DMS153 treated with DMSO at 0.1 percent for 48 hours (cell line): Measurements from ENCODE around the gene ZNF467.

ENCODE experiments used
- DNase-seq: peaks from one replicate; lab custom pipeline; 2025; ENCODE audit not compliant: unreplicated experiment; lab: John Stamatoyannopoulos, UW

The ZNF467 gene, protein sequence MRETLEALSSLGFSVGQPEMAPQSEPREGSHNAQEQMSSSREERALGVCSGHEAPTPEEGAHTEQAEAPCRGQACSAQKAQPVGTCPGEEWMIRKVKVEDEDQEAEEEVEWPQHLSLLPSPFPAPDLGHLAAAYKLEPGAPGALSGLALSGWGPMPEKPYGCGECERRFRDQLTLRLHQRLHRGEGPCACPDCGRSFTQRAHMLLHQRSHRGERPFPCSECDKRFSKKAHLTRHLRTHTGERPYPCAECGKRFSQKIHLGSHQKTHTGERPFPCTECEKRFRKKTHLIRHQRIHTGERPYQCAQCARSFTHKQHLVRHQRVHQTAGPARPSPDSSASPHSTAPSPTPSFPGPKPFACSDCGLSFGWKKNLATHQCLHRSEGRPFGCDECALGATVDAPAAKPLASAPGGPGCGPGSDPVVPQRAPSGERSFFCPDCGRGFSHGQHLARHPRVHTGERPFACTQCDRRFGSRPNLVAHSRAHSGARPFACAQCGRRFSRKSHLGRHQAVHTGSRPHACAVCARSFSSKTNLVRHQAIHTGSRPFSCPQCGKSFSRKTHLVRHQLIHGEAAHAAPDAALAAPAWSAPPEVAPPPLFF

DNA sequence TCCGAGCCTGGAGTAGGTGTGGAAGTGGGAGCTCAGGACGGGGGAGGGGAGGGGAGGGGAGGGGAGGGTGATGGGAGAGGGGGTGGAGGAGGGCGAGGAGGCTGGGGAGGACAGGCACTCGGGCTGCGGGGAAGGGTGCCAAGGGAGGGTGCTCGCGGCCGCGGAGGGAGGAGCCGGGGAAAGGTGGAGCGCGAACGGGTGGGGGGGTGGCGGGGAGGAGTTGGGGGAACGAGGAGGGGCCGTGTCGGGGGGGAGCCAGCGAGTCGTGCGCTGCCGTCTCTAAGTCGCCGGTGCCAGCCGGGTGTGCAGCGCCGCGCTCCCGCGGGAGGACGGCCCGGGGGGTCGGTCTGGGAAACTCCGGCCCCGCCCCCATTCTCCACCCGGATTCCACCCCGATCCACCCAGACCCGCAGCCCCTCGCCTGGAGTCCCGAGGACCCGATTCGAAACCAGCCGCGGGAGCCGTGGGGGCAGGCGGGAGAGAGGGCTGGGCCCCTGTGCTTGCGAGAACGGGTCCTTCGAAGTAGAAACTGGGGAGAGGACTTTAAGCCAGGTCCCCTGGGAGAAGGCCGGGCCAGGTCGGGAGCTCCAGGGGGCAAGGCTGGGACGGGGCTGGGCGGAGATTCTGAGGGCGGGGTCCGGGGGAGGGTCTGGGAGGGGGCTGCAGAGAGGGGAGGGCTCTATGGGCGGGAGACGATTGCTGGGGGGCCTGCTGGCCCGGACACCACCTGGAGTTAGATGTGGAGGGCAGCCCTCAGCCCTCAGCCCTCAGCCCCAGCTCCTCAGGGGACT lies at the start of gene ZNF467:
Gene ZNF467, minus strand, starts transcription at position 143 of the 791 bp plus-strand sequence. CDS start 2,556 bp downstream, outside the sequence.
- no peak for DNase-seq

DNA sequence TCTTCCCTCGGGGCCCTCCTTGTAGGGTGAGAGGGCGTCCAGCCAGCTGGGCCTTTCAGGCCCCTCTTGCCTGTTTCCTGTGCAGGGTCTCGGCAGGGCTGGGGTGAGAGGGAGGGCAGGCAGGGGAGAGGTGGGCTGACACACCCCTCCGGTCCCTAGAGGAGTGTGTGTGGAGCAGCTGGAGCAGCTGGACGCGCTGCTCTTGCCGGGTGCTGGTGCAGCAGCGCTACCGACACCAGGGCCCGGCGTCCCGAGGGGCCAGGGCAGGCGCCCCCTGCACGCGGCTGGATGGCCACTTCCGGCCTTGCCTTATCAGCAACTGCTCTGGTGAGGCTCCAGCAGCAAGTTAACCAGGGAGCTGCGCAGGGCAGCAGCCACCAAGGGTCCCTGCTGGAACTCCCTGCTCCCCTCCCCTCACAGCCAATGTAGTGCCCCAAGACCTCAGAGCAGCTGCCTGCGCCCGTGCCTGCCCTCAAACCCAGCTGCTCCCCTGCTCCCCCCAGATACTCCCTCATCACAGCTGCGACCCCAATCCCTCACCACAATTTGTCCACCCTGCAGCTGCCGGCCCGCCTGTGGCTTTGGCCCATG lies 49.1 kb upstream of the ZNF467 start:
- no peak for DNase-seq

DNA sequence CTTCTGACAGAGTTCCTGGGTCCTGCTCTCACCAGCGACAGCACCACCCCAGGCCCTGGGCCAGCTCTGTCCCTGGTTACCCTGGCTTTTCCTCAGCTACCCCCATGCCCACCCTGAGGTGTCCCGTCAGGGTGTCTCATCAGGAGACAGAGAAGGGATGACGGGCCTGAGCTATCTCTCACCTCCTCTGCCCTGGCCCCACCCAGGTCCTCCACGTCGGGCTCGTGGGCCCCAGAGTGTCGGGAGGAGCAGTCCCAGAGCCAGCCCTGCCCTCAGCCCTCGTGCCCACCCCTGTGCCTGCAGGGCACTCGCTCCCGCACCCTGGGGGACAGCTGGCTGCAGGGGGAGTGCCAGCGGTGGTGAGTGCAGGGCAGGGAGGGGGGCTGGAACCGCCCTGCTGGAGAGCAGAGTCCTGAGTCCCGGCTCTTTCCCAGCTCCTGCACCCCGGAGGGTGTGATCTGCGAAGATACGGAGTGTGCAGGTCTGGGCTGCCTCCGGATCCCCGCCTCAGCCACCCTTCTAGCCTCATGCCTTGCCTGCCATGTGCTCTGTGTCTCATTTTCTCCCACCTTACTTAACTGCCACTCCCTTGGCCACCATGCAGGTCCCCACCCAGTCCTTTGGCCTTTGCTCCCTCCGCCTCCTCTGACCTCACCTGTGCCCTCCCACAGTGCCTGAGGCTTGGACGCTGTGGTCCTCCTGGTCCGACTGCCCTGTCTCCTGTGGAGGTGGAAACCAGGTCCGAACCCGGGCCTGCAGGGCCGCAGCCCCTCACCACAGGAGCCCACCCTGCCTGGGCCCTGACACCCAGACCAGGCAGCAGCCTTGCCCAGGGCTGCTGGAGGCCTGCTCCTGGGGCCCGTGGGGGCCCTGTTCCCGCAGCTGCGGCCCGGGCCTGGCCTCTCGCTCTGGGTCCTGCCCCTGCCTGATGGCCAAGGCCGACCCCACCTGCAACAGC lies 48.1 kb upstream of the ZNF467 start:
- DNase-seq: no peak

DNA sequence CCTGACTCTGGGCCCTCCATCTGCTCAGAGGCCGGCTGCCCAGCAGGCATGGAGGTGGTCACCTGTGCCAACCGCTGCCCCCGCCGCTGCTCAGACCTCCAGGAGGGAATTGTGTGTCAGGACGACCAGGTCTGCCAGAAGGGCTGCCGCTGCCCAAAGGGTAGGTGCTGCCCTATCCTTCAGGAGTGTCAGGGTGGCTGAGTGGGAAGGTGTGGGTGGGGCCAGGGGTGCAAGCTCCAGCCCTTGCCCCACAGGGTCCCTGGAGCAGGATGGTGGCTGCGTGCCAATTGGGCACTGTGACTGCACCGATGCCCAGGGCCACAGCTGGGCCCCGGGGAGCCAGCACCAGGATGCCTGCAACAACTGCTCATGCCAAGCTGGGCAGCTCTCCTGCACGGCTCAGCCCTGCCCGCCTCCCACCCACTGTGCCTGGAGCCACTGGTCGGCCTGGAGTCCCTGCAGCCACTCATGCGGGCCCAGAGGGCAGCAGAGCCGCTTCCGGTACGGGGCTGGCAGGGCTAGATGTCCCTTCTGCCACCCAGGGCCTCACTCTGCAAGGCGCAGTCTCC lies 47.3 kb upstream of the ZNF467 start:
- no peak for DNase-seq

DNA sequence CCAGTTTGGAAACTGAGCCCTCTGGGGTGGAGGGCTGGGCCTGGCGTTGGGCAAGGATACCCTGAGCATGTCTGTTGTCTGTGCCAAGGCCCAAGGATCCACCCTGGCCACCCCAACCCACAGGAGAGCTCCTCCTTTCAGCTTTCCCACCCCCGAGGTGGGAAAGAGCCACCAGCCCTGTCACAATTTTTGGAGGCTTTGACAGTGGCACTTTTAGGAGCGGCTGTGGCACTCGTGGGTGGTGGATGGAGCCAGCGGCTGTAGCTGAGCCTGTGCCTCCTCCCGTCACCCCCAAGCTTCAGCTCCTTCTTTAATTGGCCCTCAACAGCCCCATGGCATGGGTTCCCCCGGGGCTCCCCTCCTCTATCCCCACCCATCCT lies 46.6 kb upstream of the ZNF467 start:
- DNase-seq: no peak

DNA sequence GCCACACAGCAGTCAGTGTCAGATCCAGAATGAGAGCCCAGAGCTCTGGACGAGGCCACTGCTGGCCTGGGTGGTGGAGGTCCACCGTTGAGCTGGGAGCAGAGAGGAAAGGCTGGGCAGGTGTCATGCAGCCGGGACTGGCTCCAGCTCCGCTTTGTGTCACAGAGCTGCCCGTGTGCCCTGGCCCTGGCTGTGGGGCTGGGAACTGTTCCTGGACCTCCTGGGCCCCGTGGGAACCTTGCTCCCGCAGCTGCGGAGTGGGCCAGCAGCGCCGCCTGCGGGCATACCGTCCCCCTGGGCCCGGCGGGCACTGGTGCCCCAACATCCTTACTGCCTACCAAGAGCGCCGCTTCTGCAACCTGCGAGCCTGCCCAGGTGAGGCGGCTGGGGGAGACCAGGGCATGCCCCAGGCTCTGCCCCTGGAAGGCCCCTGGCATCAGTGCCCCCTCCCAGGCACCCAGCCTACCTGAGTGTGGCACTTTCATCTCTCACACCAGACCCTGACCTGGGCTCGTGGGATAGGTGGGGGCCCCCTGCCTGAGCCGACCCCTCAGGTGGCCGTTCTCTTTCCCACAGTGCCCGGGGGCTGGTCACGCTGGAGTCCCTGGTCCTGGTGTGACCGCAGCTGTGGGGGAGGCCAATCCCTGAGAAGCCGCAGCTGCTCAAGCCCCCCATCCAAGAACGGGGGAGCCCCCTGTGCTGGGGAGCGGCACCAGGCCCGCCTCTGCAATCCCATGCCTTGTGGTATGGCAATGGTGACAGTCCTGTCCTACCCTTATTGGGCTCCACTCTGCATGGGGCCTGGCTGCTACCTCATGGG lies 46.0 kb upstream of the ZNF467 start:
- DNase-seq: no peak

DNA sequence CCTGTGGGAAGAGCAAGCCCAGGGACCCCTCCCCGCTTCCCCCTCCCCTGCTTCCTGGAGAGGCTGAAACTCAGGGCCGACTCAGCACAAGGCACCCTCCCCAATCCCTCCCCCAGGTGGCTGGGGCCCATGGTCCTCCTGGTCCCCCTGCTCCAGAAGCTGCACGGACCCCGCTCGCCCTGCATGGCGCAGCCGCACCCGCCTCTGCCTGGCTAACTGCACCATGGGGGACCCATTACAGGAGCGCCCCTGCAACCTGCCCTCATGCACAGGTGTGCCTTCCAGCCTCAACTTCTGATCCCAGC lies 45.1 kb upstream of the ZNF467 start:
- no peak for DNase-seq

DNA sequence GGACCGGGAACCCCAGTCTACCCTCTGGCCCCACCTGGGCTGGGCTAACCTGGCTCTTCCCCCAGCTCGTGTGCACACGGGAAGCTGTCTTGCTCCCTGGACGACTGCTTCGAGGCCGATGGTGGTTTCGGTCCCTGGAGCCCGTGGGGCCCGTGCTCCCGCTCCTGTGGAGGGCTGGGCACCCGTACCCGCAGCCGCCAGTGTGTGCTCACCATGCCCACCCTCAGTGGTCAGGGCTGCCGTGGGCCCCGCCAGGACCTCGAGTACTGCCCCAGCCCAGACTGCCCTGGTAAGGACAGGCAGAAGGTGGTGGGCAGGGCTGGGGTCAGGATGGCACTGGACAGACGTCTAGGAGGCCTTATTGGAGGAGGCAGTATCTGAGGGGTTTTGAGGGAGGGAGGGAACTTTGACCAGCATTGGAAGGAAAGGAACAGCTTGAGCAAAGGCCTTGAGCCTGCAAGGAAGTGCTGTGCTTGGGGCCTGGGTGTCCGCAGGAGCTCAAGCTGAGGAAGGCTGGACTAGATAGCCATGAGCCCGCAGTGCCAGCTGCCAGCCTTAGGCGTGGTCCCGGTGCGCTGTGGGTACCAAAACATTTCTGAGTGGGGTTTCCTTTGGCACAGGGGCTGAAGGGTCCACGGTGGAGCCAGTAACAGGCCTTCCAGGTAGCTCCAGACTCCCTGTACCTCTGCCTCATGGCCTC lies 44.6 kb upstream of the ZNF467 start:
- DNase-seq: no peak

DNA sequence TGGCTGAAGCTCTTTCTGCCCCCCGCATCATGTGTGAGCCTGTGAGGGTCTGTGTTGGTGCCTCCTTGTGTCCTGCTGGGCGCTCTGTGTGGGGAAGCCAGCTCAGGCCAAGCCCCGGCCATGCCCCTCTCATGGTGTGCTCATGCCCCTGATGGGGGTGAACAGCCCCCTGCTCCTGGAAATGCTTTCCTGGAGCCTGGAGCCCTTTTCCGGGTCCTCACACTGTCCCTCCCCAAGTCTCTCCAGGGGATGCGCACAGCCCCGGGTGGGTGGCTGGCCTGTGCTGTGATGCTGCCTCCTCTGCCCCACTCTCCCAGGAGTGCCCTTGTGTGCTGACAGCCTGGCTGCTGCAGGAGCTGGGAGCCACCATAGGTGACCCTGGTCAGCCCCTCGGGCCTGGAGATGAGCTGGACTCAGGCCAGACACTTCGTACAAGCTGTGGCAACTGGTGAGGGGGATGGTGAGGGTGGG lies 43.9 kb upstream of the ZNF467 start:
- no peak for DNase-seq

DNA sequence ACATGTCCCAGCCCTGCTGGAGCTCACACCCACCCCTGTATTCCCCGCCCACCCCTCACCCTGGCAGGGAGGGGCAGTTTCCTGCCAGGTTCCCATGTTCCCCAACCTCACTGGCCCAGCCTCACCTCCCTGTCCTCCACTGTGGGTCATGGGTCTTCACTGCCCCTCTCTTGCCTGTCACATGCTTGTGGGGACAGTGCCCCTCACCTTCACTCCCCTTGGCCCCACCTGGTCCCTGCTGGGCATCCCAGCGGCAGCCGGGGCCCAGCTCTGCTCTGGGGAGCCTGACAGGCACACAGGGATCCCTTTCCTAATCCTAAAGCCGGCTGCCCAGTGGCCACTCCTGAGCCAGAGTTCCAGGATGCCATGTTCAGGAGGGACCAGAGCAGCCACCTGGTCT lies 43.4 kb upstream of the ZNF467 start:
- DNase-seq: no peak

DNA sequence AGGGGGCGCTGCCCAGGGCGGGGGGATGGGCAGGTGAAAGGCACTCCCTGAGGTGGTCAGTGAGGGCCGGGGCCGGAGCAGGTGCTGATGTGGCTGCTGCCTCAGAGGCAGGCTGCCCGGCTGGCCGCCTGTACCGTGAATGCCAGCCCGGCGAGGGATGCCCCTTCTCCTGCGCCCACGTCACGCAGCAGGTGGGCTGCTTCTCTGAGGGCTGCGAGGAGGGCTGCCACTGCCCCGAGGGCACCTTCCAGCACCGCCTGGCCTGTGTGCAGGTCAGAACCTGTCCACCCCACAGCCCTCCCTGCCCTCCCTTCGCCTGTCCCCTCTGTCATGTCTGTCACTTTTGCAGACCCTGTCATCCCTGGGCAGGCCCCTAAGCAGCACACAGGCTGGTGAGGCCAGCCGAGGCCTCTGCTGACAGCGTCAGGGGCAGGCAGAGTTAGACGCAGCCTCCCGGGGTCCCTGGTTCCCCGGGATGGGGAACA lies 42.9 kb upstream of the ZNF467 start:
- no peak for DNase-seq

DNA sequence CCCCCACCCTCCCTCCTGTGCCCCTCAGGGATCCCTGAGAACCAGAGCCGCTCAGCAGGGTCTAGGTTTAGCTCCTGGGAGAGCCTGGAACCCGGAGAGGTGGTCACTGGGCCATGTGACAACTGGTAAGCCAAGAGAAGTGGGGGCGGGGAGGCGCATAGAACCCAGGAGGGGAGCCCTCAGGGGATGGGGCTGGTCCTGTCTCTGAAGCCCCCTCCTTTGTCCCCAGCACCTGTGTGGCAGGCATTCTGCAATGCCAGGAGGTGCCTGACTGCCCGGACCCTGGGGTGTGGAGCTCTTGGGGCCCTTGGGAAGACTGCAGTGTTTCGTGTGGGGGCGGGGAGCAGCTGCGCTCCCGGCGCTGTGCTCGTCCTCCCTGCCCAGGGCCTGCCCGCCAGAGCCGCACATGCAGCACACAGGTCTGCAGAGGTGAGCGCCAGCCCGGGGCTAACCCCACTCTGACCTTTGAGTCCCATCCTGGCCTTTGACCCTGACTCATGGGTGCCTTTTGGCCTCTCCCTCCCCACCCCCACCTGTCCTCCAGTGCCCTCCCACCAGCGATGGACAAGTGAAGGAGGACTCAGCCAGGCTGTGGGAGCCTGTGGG lies 42.4 kb upstream of the ZNF467 start:
- no peak for DNase-seq

DNA sequence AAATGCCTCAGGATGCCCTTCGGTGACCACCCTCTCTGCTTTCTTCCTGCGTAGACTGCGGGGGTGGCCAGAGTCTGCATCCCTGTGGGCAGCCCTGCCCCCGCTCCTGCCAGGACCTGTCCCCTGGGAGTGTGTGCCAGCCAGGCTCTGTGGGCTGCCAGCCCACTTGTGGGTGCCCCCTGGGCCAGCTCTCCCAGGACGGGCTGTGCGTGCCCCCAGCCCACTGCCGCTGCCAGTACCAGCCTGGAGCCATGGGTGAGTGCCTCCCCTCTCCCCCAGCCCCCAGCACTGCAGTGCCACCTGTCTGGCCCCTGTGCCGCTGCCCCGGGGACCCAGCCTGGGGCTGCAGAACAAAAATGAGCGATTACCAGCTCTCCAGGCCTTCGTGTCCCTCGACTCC lies 41.7 kb upstream of the ZNF467 start:
- DNase-seq: no peak

DNA sequence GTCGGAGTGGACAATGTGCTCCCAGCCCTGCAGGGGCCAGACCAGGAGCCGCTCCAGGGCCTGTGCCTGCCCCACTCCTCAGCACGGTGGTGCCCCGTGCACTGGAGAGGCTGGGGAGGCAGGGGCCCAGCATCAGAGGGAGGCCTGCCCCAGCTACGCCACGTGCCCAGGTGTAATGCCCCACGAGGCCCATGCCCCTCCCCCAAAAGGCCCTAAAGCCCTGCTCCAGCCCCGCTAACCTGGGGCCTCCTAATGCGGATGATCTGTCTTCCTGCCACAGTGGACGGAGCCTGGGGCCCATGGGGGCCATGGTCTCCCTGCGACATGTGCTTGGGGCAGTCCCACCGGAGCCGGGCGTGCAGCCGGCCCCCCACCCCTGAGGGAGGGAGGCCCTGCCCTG lies 41.1 kb upstream of the ZNF467 start:
- DNase-seq: no peak

DNA sequence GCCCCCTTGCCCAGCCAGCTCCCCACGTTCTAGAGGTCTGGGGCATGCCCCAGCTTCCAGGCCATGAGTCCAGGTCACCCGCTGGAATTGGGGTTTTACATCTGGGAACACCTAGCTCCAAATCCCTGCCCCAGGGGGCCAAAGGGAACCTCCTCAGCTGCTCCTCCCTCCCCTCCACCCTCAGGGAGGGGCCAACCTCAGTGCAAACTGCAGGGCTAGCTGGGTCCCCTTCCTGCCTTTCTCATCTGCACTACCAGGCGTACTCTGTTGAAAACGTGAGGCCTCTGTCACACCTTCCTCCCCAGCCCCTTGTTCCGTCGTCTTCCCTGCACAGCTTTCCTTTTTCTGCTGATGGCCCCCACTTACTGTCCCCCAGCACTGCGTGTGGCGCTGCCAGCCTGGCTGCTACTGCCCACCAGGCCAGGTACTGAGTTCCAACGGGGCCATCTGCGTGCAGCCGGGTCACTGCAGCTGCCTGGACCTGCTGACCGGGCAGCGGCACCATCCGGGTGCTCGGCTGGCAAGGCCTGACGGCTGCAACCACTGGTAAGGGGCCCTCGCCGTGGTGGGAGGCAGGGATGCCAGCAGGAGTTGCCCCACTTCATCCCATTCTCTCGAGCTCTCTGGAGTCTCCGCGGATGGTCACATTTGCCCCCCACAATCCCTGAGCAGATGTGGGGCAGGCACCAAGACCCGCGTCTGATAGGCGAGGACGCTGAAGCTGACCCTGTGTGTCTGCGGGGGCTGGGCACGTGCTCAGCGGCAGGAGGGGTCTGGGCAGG lies 40.1 kb upstream of the ZNF467 start:
- DNase-seq: no peak

DNA sequence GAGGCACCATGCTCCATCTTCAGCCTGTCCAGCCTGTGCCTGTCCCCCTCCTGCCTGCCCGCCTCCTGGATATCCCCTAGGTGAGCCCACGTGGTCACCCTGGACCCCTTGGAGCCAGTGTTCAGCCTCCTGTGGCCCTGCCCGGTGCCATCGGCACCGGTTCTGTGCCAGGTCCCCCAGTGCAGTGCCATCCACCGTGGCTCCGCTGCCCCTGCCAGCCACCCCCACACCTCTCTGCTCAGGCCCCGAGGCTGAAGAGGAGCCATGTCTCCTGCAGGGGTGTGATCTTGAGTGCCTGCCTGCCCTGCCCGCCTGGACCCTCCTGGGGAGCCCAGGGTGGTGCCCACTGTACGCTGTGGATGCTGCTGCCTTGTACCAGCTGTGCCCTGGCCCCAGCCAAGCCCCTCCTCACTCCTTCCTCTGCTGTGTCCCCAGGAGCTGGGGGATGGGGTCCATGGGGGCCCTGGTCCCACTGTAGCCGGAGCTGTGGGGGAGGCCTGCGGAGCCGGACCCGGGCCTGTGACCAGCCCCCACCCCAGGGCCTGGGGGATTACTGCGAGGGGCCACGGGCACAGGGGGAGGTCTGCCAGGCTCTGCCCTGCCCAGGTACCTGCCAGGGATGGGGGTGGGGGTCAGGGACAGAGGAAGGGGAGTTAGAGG lies 38.6 kb upstream of the ZNF467 start:
- DNase-seq: no peak

DNA sequence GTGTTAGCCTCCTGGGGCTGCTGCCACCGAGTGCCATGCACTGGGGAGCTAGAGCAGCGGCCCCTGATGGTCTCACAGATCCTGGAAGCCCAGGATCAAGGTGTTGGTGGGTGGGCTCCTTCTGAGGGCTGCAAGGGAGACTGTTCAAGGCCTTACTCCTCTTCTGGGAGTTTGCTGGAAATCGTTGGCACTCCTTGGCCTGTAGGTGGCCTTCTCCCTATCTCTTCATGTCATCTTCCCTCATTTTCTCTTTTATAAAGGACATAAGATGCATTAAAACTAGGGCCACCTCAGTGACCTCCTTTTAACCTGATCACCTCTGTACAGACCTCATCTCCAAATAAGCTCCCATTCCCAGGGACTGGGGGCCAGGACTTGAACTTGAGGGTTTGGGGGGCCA lies 37.8 kb upstream of the ZNF467 start:
- DNase-seq: no peak
